Endothelial cell of umbilical vein (primary cell): ENCODE results near the gene MYADM.

Experiments used
- EZH2 ChIP-seq: IDR thresholded peaks from 2 replicates; pipeline ENCODE4 v1.6.1; 2012; ENCODE audit warnings: borderline replicate concordance, low read depth, mild to moderate bottlenecking, moderate library complexity, low read length, inconsistent platforms; ENCODE audit not compliant: severe bottlenecking
- FOS ChIP-seq: IDR thresholded peaks from 2 replicates; pipeline ENCODE4 v1.6.1; 2011; ENCODE audit warnings: mild to moderate bottlenecking, low read length, moderate library complexity, borderline replicate concordance; ENCODE audit not compliant: insufficient read depth
- MYC ChIP-seq: IDR thresholded peaks from one replicate; pipeline ENCODE4 v1.6.1; 2011; ENCODE audit warnings: mild to moderate bottlenecking, low read depth, low read length
- POLR2A ChIP-seq: IDR thresholded peaks from 2 replicates; pipeline ENCODE4 v1.6.1; 2012; ENCODE audit warnings: low read depth, mild to moderate bottlenecking, control low read depth, low read length
- POLR2AphosphoS5 ChIP-seq: IDR thresholded peaks from 2 replicates; pipeline ENCODE4 v1.6.1; 2012; ENCODE audit warnings: low read depth, mild to moderate bottlenecking, control low read depth, low read length, moderate library complexity; ENCODE audit not compliant: insufficient read depth
- TF ChIP-seq, protein P1 (sequence below), 2 donors: IDR thresholded peaks; 1 replicate in 1 of 2; 2 replicates in 1 of 2; pipeline ENCODE4 v1.5.1; 2011; ENCODE audit warnings: low read length in 2 of 2, mild to moderate bottlenecking in 2 of 2, moderate library complexity in 2 of 2, control low read depth in 1 of 2, inconsistent platforms in 1 of 2, low read depth in 1 of 2; ENCODE audit not compliant: insufficient read depth in 1 of 2; ENCODE audit errors: extremely low read depth in 1 of 2
- TF ChIP-seq, protein P2 (sequence below): IDR thresholded peaks from 2 replicates; pipeline ENCODE4 v1.6.1; 2011; ENCODE audit not compliant: insufficient read depth, insufficient read length

DNA sequence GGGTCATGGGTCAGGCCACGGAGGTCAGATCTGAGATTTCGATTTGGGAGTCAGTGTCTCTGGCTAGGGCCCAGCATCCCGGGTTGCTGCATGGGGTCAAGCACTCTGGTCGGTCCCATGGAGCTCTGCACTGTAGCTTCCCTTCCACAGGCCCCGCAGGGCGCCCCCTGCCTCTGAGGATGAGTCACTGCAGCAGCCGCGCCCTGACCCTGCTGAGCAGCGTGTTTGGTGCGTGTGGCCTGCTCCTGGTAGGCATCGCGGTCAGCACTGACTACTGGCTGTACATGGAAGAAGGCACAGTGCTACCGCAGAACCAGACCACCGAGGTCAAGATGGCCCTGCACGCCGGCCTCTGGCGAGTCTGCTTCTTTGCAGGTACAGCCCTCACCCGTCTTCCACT, 45.0 kb downstream of the MYADM start:
- TF ChIP-seq, protein P1, sequence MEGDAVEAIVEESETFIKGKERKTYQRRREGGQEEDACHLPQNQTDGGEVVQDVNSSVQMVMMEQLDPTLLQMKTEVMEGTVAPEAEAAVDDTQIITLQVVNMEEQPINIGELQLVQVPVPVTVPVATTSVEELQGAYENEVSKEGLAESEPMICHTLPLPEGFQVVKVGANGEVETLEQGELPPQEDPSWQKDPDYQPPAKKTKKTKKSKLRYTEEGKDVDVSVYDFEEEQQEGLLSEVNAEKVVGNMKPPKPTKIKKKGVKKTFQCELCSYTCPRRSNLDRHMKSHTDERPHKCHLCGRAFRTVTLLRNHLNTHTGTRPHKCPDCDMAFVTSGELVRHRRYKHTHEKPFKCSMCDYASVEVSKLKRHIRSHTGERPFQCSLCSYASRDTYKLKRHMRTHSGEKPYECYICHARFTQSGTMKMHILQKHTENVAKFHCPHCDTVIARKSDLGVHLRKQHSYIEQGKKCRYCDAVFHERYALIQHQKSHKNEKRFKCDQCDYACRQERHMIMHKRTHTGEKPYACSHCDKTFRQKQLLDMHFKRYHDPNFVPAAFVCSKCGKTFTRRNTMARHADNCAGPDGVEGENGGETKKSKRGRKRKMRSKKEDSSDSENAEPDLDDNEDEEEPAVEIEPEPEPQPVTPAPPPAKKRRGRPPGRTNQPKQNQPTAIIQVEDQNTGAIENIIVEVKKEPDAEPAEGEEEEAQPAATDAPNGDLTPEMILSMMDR (IDR thresholded peaks at IDR 0.05; ENCODE audit: extremely low read depth in 1 of 2, insufficient read depth in 1 of 2, low read depth in 1 of 2, low read length in 2 of 2) = peak; percentile 18 to 39
- TF ChIP-seq EZH2 (no peak), POLR2A (no peak), FOS (no peak), MYC (no peak), POLR2AphosphoS5 (no peak)
- TF ChIP-seq, protein P2, sequence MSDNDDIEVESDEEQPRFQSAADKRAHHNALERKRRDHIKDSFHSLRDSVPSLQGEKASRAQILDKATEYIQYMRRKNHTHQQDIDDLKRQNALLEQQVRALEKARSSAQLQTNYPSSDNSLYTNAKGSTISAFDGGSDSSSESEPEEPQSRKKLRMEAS = no peak
